Glomerular visceral epithelial cell (primary cell): ENCODE results near the gene GNAT2.
"Not testable (repeated sequence)": the region's sequence is repeated elsewhere in the genome, so short reads cannot be mapped to it uniquely, and the experiment has no call there.

ENCODE experiments used
- DNase-seq: peaks from one replicate; pipeline ENCODE4 v3.0.0-alpha.2; 2016; ENCODE audit errors: extremely low spot score

The GNAT2 gene

DNA sequence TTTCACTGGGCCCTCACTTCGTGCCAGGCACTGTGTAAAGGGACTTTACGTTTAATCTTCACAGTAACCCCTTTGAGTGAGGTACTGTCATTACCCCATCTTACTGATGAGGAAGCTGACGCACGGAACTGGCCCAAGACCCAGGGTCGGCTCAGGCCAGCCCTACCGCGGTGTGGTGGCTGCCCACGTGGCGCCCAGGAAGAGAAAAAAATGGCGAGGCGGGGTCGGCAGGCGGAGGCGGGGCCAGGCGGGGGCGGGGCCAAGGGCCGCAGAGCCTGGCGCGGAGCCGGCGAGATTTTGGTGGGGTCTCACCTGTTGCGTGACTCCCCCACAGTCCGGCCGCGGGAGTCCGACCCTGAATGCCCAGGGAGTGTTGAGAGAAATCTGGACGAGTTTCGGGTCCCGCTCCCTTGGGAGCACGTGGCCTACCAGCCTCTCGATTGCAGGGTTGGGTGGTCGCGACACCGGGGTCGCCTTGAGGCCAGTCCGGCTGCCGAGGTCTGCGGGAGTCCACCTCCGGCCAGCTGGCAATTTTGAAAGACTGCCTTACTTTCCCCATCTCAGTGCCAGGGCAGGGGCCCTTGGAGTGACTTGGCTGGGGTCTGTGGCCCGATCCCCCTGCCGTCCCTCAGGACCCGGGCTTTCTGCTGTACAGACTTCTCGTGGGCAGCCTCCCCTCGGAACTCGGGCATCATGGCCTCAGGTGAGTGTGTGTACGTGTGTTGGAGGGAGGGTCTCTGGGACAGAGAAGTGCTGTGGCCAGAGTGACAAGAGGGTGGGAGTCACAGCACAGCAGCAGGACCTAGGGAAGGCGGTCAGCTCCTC lies at the start of gene GNAT2, which contains the start of gene AMPD2:
Gene GNAT2, minus strand, starts transcription at position 41 of the 825 bp plus-strand sequence. CDS start 6,746 bp downstream, outside the sequence.
Gene AMPD2, plus strand, starts transcription at position 262 of the 825 bp plus-strand sequence. CDS start 1,339 bp downstream, outside the sequence.
- DNase-seq: peak; percentile 85

DNA sequence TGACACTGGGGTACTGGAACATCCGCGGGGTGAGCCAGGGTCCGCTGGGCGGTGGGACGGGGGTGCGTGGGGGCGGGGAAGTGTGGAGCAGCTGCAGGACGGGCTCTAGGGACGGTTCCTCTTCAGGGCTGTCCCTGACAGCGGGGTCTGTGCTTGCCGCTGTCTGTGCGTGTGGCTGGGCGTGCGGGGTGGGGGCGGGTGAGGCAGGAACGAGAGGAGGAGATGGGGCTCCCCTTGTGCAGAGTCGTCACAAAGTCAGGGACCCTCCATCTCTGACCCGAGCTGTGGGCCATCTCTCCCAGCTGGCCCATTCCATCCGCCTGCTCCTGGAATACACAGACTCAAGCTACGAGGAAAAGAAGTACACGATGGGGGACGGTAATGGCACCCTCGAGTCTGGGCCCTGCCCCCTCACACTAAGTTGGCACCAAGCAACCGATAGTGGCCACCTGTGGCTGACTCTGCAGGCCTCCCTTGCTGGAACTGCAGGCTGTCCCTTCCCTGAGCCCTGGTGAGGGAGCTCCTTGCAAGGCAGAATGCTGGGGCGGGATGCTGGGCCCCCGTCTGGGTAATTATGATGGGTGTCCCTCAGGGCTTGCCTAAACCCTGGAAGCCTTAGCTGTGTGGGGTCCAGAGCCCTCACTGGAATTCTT lies 48.8 kb upstream of the GNAT2 start:
- no peak for DNase-seq

DNA sequence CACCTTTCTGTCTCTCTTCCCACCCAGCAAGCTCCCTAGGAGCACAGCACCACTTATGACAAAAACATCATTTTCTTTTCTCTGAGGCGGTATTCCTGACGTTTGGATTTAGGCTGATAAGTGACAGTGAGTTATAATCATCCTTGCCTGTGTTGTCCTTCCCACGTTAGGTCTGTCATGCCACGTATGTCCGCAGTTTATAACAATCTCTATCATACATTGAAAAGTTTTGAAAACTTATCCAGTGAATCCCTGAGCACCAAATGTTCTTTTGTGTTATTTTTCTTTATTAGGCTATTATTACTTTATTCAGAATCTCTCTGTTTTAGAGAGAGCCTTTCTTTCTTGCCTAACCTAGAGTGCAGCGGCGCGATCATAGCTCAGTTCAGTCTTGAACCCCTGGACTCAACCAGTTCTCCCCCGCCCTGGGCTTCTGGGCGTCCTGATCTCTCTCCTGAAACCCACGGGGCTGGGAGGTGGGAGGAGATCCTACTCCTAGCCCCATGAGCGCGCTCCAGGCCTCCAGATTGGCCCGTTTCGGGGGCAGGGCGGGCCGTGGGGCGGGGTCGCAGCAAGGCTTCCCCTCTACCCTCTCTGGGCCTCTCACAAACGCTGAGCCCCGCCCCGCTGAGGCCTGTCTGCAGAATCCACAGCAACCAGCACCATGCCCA lies 48.2 kb upstream of the GNAT2 start, which contains the start of gene GSTM2:
Gene GSTM2, plus strand, starts transcription at position 606 of the 671 bp plus-strand sequence. Its CDS starts 59 bp downstream, at position 665.
- DNase-seq: no peak

DNA sequence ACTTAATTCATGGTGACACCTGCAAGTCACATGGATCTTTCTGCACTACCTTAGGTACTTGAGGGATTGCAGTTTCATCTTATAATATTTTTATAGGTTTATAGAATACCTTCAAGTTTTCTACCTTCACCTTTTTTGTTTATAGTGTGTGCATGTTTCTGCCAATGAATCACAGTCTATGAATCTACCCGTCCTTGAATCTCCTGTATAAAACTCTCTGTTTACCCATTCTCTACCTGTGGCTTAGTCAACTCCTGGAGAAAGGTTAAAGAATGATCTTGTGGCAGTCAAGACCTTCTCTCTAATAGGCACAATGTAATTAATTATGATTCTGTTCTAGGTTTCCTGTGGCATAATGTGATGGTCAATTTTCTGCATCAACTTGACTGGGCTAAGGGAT lies 45.3 kb upstream of the GNAT2 start:
- DNase-seq: no peak

DNA sequence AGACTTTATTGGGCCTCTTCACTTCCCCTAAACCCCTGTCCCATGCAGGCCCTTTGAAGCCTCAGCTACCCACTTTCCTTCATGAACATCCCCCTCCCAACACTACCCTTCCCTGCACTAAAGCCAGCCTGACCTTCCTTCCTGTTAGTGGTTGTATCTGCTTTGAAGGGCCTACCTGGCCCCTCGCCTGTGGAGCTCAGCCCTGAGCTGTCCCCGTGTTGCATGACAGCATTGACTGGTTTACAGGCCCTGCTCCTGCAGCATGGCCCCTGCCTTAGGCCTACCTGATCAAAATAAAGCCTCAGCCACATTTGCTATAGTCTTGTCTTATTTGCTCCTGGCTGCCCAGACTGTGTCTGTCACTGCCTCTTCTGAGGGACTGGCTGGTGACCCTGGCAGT lies 42.0 kb upstream of the GNAT2 start:
- DNase-seq: no peak

DNA sequence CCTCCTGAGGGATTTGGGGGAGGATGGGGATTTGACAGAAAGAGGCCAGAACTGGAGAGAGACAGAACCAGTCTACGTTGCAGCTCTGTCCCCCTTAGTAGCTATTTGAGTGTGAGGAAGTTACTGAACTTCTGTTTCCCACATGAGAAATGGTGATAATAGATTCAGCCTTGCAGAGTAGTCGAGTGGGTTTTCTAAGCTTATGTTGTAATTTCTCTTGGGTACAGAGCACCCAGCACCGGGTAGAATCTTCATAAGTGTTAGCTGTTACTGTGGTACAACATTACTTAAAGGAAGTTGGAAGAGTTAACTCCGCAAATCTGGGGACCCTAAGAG lies 41.2 kb upstream of the GNAT2 start:
- DNase-seq: not testable (repeated sequence)

DNA sequence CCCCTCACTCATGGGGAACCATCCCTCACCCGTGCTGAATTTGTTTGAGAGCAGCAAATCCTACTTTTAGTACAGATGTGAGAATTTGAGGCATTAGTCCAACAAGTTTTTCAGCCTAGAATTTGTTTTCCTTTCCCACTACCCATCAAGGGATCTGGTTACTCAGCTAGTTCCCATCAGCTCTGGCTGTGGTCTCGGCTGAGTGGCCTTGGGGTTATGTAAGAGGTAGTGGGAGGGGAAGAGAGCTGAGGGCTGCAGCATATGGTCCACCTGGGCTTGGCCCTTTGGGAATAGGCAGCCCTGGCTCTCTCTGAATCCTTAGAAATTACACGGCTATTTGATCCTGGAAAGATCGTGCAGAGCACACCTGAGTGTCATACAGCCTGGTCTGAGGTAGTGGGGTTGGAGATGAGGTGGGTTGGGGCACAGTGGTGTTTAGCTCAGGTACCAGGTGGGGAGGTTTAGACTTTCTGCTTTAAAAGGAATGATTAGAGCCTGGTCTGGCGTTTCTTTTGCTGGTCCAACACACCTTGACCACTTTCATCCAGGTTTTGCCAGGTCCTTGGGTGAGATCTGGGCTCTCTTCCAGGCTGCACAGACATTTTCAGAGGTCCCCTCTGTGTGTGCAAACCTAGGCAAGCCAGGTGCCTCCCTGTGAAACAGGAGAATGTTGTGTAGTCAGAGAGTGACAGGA lies 40.7 kb upstream of the GNAT2 start:
- DNase-seq: peak; percentile 80

DNA sequence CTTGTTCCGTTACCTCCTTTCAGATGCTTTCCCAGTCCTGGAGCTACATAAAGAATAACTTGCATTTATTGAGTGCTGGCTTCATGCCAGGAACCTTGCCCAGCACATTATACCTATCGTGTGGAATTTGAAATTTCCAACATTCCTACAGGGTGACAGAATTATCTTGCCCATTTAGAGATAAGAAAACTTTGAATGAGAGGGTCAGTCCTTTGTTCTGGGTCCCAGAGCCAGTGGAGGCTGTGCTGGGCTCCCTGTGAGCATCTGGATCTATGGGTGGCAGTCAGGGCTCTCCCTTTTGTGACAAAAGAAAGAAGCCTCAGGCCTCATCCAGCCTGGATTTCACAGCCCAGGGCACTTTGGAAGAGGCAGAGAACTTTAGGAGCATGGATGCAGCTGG lies 39.7 kb upstream of the GNAT2 start:
- peak; percentile 61 for DNase-seq

DNA sequence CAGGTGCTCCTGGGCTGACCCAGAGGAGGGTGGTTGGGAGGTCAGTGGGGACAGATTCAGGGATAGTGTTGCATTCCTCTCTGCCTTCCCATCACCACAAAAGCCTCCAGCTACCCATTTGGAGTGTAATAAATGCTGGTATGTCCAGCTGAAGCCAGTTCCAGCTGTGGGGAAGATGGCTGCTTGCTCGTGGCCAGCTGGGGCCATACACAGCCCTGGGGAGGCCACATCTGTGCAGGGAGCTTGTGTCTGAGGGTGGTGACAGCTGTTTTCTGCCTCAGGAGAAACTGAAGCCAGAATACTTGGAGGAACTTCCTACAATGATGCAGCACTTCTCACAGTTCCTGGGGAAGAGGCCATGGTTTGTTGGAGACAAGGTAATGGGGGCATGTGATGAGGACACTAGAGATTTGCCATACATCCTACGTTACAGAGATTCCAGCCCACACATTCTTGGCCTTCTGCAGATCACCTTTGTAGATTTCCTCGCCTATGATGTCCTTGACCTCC lies 39.2 kb upstream of the GNAT2 start:
- no peak for DNase-seq

DNA sequence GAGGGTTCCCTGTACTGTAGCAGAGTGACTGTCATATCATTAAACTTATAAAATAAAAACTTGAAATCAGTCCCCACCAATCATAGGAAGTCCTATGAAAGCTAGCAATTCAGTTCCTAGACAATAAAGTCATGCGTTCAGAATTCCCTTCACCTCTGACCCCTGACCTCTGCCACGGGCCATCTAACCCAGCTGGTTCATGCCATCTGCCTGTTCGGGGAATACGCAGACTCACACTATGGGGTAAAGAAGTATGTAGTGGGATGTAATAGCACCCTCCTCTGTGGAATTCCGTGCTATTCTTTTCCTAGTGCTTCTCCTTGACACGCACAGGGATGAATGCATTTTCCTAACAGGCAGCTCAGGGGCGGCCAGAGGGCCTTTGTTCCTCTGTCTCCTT lies 38.6 kb upstream of the GNAT2 start:
- DNase-seq: no peak

DNA sequence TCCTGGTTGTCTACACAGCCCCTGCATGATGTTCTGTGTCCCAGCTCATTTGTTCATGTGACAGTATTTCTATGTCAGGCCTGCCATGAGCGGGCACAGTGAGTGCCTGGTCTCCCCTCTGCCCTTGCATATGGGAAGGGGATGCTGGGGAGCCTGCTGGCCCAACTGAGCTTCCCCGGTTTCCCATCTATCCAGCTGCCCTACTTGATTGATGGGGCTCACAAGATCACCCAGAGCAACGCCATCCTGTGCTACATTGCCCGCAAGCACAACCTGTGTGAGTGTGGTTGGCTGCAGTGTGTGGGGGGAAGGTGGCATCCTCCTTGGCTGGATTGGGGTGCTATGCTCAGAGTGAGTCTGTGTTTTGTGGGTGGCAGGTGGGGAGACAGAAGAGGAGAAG lies 38.0 kb upstream of the GNAT2 start:
- DNase-seq: no peak

DNA sequence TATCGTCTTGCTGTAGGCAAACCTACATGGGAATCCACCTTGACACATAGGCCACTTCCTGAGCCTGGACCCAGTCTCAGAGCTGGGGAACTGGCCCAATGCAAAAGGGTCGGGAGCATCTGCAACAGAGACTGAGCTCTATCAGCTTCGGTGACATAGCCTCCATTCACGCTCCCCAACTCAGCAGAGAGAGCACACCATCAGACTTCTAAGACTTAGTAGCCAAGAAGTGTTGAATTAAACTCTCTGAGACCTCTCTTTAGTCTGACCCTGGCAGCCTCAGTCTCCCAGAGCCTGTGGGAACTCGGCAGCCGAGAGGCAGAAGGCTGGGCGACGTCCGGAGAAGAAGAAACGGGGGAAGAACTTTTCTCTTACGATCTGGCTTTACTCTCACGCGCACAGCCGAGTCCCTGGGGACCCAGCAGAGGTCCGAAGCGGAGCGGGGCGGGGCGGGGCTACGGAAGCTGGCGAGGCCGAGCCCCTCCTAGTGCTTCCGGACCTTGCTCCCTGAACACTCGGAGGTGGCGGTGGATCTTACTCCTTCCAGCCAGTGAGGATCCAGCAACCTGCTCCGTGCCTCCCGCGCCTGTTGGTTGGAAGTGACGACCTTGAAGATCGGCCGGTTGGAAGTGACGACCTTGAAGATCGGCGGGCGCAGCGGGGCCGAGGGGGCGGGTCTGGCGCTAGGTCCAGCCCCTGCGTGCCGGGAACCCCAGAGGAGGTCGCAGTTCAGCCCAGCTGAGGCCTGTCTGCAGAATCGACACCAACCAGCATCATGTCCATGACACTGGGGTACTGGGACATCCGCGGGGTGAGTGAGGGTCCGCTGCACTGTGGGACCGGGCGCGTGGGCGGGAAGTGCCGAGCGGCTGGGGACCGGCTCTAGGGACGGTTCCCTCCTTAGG lies 36.5 kb upstream of the GNAT2 start, which contains the start of gene GSTM4:
Gene GSTM4, plus strand, starts transcription at position 485 of the 905 bp plus-strand sequence. Its CDS starts 291 bp downstream, at position 776.
- DNase-seq: peak; percentile 74

DNA sequence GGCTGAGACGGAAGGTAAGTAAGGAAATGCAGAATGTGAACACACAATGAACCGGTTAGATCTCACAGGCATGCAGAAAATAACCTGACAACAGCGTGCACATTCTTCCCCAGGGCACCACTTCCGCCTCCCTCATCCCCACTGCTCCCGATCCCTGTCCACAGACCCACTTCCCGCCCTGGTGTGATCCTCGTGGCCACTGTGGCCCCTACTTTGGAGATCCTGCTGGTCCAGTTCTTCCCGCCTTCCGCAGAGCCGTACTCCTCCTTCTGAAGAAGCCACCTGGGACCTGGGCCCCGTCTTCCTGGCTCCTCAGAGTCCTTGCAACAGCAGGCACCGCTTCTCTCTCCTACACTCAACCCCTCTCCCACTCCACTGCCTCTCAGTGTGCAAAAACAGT lies 35.1 kb upstream of the GNAT2 start:
- no peak for DNase-seq

DNA sequence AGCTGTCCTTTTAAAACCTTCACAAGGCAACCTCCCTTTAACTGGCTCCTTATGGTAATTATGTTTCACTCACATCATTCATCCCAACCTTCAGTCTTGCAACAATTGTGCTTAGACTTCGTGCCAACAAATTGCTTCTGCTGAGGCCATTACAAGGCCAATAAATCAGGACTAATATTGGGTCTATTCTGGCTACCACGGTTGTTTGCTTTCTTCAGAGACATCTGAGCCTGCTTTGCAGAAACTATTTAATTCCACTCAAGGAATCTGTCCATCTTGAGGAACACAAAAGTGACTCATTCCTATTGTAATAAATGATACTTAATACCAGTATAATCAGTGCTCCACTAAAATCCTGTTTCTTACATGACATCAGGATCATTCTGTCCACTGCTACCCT lies 33.9 kb upstream of the GNAT2 start:
- DNase-seq: no peak

DNA sequence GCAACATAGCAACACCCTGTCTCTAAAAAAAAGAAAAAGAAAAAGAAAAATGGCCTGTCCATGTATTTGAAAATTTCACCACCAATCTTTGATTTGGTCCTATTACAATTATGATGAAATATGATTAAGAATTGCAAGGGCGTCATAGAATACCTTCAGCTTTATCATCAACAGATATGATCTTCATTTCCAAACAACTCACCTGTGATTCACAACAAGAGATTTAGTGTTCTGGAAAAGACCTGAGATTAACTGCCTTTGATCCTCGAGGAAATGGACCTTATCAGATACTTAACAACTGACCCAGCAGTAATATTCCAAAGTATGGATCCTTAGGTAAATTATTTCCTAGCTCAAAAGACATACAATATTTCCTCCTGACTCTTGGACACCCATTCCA lies 33.0 kb upstream of the GNAT2 start:
- no peak for DNase-seq

DNA sequence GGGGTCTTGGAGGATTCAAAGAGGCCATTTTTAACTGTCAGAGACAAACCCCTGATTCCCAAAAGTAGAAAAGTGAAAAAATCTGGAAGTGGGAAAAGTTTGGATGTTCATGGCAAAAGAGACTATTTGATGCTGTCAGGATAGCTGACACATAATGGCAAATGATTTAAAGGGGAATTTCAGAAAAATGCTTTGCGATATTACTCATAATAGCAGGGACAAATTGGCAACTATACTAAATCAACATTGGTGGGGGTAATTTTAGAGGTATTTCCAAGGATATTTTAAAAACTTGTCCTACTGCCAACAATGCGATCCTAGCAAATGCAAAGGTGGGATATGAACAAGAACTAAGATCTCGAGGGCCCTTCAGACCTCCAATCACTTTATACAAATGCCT lies 31.2 kb upstream of the GNAT2 start:
- DNase-seq: peak; percentile 25

DNA sequence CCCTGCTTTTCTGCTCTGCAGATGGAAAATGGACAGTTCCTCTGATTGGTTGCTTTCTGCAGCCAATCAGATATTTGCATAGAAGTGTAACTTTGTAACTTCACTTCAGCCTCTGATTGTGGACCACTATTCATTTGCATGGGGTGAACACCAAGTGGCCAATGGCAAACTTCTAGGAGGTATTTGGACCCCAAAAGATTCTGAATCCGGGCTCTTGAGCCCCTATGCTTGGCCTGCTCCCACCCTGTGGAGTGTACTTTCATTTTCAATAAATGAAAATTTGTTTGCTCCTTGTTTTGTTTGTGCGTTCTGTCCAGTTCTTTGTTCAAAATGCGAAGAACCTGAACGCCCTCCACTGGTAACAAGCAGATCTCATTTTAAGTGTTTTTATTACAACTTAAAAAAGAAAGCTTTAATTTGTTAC lies 30.1 kb upstream of the GNAT2 start:
- no peak for DNase-seq

DNA sequence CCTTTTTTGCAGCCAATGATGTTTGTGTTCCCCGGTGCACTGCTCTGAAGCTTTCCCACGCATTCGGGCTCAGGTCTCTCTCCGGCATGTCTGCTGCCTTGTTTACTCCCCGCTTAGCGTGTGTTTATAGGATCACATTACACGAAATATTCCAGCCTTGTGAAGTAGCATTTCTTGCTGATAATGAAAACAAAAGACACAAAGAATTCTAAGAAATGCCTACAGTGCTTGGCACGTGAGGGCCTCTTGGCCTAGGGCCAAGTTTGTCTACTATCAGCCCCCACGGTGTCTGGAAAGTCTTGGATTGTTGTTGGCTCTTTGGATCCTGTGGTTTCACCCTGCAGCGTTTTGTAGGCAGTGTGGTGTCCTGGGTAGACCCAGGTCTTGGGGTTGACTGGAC lies 25.3 kb upstream of the GNAT2 start:
- DNase-seq: no peak

DNA sequence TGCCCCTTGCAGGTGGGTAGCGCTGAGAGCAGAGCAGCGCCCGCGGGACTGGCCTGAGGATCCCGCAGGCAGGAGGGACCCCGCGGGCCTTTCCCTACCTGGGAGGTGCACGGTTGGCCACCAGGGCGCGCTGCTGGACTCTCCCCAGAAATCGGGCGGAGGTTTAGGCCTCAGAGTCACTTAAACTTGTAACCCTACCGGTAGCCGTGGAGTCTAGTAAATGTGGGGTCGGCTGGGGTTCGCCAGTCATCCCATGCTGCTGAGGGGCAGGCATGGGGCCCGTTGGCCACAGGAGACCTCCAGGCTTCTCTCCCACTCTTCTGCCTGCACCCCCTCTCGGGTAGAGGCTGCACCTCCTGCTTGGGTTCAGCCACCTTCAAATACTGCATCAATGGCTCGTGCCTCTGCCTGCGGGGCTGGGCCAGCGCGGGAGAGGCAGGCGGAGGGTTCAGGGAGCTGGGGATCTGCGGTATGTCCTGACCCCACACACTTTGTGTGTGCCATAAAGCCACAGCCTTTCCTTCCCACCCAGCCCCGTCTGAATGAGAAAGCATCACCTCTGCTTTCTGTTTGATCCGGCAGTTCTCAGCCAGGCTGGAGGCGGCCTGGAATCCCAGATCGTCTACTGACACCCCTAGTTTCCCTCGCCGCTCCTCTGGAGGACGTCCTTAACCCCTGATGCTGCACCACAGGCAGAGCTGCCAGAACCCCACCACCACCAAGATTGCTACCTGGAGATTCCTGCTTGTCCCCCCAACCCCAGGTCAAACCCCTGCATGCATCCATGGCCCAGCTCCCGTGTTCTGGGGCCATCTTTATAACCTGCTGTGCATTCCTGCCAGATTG lies 24.2 kb upstream of the GNAT2 start:
- peak; percentile 76 for DNase-seq

DNA sequence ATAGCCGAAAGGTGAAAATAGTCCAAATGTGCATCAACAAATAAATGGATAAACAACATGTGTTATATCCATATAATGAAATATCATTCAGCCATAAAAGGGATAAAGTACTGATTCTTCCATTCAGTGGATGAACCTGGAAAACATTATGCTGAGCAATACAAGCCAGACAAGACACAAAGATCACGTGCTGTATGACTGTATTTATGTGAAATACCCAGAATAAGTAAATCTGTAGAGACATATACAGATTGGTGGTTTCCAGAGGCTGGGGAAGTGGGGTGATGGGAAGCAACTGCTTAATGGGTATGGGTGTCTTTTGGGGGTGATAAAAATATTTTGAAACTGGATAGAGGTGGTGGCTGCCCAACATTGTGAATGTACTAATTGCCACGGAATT lies 23.2 kb upstream of the GNAT2 start:
- DNase-seq: no peak
